ENCODE measurements around the gene COQ3. TPM values are rescaled to one million over a fixed set of nuclear protein-coding genes. Genes with fewer than 3 reads are reported as not detected.

The COQ3 gene
- total RNA-seq, 3 donors from 2014 or later, result 4.2 to 5.6 (median 4.5) TPM

DNA sequence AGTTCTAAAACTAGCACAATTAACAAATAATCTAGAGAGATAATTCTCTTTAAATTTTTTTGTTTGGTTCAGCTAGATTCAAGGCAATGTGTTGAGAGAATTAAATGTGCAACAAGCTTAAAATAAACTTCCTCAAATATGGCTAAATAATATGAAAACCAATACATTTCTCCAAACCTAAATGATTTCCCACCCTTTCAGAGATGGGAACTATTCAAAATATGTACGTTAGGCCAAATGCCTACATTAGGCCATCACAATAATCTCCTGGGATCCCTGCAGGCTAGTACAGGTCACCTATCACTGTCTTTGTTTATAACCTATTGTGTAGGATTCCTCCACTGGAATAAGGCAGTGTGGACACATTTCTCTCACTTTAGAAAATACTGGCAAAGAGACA, 46.2 kb downstream of the COQ3 start:
- intact Hi-C loops (cut with DNase I; ENCODE audit: low total_unique reads), result no loop called here
- DNase-seq (ENCODE audit: low spot score in 2 of 2), result no peak
- Histone ChIP-seq H3K36me3 (no peaks in the 10 kb centered on the region), H3K9me3 (no peaks in the 10 kb centered on the region), H3K27ac (no peak overlapping the region), H3K4me1 (peaks cover 0 to 3% of the 10 kb centered on the region in 2 donors), H3K4me3 (no peak overlapping the region), H3K27me3 (no peaks in the 10 kb centered on the region)
- TF ChIP-seq POLR2A (IDR thresholded peaks at IDR 0.05) (no peak), POLR2AphosphoS5 (IDR thresholded peaks at IDR 0.05) (no peak)
- TF ChIP-seq, protein P1, sequence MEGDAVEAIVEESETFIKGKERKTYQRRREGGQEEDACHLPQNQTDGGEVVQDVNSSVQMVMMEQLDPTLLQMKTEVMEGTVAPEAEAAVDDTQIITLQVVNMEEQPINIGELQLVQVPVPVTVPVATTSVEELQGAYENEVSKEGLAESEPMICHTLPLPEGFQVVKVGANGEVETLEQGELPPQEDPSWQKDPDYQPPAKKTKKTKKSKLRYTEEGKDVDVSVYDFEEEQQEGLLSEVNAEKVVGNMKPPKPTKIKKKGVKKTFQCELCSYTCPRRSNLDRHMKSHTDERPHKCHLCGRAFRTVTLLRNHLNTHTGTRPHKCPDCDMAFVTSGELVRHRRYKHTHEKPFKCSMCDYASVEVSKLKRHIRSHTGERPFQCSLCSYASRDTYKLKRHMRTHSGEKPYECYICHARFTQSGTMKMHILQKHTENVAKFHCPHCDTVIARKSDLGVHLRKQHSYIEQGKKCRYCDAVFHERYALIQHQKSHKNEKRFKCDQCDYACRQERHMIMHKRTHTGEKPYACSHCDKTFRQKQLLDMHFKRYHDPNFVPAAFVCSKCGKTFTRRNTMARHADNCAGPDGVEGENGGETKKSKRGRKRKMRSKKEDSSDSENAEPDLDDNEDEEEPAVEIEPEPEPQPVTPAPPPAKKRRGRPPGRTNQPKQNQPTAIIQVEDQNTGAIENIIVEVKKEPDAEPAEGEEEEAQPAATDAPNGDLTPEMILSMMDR (IDR thresholded peaks at IDR 0.05), result no peak

GRCh38 chr6:99346595-99346994, 47.4 kb downstream of the COQ3 start:
- DNase-seq (ENCODE audit: low spot score in 2 of 2), result no peak
- Histone ChIP-seq H3K4me3 (no peak overlapping the region), H3K27me3 (no peaks in the 10 kb centered on the region), H3K4me1 (peaks cover 0 to 3% of the 10 kb centered on the region in 2 donors), H3K9me3 (no peaks in the 10 kb centered on the region), H3K36me3 (no peaks in the 10 kb centered on the region), H3K27ac (no peak overlapping the region)
- TF ChIP-seq POLR2AphosphoS5 (IDR thresholded peaks at IDR 0.05), result no peak
- TF ChIP-seq, protein P1 (IDR thresholded peaks at IDR 0.05), result no peak
- no peak for TF ChIP-seq POLR2A (IDR thresholded peaks at IDR 0.05)
- intact Hi-C loops (cut with DNase I; ENCODE audit: low total_unique reads), result no loop called here

- H3K36me3 ChIP-seq, result no peaks in the 10 kb centered on the region
- no peaks in the 10 kb centered on the region for H3K9me3 ChIP-seq
- TF ChIP-seq POLR2A (IDR thresholded peaks at IDR 0.05), result no peak
- TF ChIP-seq, protein P1 (IDR thresholded peaks at IDR 0.05), result no peak
- TF ChIP-seq POLR2AphosphoS5 (IDR thresholded peaks at IDR 0.05), result no peak
- H3K4me3 ChIP-seq, result no peak overlapping the region
- no peaks in the 10 kb centered on the region for H3K27me3 ChIP-seq
- no peaks in the 10 kb centered on the region for H3K4me1 ChIP-seq
- H3K27ac ChIP-seq, result no peak overlapping the region
- intact Hi-C loops (cut with DNase I; ENCODE audit: low total_unique reads), result no loop called here
- DNase-seq (ENCODE audit: low spot score in 2 of 2), result no peak
These were observed 48.8 kb downstream of the COQ3 start for GRCh38 chr6:99345164-99345563.

DNA sequence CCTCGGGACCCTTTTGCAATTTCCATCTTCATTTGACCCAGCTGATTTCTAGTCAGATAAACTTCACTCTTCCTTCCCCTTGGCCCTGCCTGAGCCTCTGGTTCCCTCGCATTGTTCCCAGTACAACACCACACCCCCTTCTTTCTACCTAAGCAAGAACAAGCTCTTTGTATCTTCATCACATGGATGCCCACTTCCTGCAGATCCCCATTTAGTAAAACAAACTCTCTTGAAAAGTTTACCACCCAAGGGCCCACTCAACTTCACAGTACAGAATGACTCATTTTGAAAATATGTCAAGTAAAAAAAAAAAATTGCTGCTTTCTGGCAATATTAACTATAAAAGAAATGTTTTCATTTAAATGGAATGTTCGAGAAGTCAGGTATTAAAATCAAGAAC, 49.7 kb downstream of the COQ3 start:
- TF ChIP-seq, protein P1 (IDR thresholded peaks at IDR 0.05), result no peak
- DNase-seq (ENCODE audit: low spot score in 2 of 2), result no peak
- Histone ChIP-seq H3K27me3 (no peaks in the 10 kb centered on the region), H3K9me3 (no peaks in the 10 kb centered on the region), H3K4me1 (no peaks in the 10 kb centered on the region), H3K4me3 (no peak overlapping the region), H3K27ac (no peak overlapping the region), H3K36me3 (no peaks in the 10 kb centered on the region)
- intact Hi-C loops (cut with DNase I; ENCODE audit: low total_unique reads), result no loop called here

GRCh38 chr6:99341862-99342455, 52.0 kb downstream of the COQ3 start:
- intact Hi-C loops (cut with DNase I; ENCODE audit: low total_unique reads), result no loop called here
- Histone ChIP-seq H3K4me1 (no peaks in the 10 kb centered on the region), H3K27me3 (no peaks in the 10 kb centered on the region), H3K27ac (no peak overlapping the region), H3K36me3 (no peaks in the 10 kb centered on the region), H3K4me3 (no peak overlapping the region), H3K9me3 (no peaks in the 10 kb centered on the region)
- no peak for DNase-seq (ENCODE audit: low spot score in 2 of 2)
- TF ChIP-seq, protein P1 (IDR thresholded peaks at IDR 0.05), result no peak
- TF ChIP-seq POLR2AphosphoS5 (IDR thresholded peaks at IDR 0.05) (no peak), POLR2A (IDR thresholded peaks at IDR 0.05) (no peak)
